ENCODE results near the gene TUFM. TPM values are rescaled to one million over a fixed set of nuclear protein-coding genes. Genes with fewer than 3 reads are reported as not detected.
"Not testable (repeated sequence)": the region's sequence is repeated elsewhere in the genome, so short reads cannot be mapped to it uniquely, and the experiment has no call there.

The TUFM gene
- total and polyA plus RNA-seq, 11 donors: 179 to 384 (median 226) TPM

DNA sequence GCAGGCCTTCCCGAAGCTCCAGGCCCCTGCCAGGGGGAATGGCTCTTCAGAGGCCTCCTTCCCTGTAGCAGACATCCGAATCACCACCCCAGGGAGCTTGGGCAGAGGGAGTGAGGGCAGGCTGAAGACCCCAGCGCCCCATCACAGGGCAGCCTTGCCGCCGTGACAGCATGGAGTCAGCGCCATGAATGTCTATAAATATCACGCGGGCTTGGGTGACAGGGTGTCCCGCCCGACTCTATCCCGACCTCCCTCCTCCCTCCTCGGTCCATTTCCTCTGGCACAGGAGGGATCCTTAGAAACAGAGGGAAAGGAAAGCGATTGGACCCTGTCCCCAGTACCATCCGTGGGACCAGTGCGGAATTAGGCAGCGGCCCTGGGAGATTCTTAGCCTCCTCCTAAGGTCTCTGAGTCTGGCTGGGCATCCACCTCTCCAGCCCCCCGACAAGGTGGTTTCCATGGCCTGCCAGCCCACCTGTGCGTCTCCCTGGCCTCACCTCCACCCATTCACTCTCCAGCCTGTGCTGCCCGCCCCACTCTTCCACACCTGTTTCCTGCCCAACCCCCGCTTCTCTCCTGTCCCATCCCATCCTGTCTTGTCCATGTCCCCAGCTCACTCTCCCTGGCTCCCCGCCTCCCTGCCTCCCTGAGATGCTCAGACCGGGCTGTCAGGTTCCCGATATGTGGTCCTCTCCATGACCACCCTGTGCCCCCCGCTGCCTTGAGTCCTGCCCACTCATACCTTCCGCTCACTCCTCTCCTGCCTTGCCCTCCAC lies 37.3 kb upstream of the TUFM start:
- Histone ChIP-seq H3K9me3 (no peaks in the 10 kb centered on the region), H3K4me3 (no peak overlapping the region), H3K27ac (no peak overlapping the region), H3K27me3 (peaks cover 0 to 10% (median 0%) of the 10 kb centered on the region in 9 donors), H3K36me3 (no peaks in the 10 kb centered on the region), H3K4me1 (peaks cover 4 to 16% (median 11%) of the 10 kb centered on the region in 12 donors)
- intact Hi-C loops (cut with DNase I): loop anchor here in 2 of 10 donors (5.0 kb wide), 2 partner anchors 39 to 59 kb away; no protein-coding TSS in a partner anchor
- WGBS, 4 donors: 56 to 70% (median 58%) methylated on average over 19 to 25 of the region's 25 CpGs
- DNase-seq: no peak
- no peak for ATAC-seq
- no peak for TF ChIP-seq POLR2A (IDR thresholded peaks at IDR 0.05)
- TF ChIP-seq, protein P1, sequence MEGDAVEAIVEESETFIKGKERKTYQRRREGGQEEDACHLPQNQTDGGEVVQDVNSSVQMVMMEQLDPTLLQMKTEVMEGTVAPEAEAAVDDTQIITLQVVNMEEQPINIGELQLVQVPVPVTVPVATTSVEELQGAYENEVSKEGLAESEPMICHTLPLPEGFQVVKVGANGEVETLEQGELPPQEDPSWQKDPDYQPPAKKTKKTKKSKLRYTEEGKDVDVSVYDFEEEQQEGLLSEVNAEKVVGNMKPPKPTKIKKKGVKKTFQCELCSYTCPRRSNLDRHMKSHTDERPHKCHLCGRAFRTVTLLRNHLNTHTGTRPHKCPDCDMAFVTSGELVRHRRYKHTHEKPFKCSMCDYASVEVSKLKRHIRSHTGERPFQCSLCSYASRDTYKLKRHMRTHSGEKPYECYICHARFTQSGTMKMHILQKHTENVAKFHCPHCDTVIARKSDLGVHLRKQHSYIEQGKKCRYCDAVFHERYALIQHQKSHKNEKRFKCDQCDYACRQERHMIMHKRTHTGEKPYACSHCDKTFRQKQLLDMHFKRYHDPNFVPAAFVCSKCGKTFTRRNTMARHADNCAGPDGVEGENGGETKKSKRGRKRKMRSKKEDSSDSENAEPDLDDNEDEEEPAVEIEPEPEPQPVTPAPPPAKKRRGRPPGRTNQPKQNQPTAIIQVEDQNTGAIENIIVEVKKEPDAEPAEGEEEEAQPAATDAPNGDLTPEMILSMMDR (IDR thresholded peaks at IDR 0.05): no peak

DNA sequence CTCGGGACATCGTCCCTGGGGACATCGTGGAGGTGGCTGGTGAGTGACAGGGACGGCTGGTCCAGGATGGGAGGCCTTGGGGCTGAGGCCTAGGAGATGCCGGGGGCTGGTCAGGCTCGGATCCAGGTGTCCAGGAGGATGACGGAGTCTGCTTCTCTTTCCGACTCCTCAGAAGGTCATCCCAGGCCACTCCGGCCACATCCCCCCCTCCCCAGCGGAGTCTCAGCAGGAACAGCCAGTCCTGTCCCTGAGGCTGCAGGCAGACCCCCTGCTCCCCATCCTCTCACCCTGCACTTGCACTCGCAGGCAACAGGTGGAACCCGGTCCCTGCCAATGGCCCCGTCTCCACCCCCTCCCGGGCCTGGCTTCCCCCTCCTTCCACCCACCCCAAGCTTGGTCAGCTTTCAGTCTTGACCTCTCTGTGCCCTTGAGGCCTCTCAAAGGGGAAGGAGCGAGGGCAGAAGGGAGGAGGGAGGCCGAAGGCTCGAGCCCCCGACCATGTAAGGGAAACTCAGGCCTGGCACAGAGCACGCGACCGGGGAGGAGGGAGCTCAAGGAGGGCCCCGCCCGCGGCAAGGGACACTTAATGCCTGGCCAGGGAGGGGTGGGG lies 36.5 kb upstream of the TUFM start:
- ATAC-seq: no peak
- 46 to 54% (median 50%) methylated on average over 9 to 24 of the region's 24 CpGs for WGBS, 4 donors
- intact Hi-C loops (cut with DNase I): loop anchor here in 2 of 10 donors (5.0 kb wide), 2 partner anchors 40 to 60 kb away; no protein-coding TSS in a partner anchor
- peaks cover 4 to 16% (median 11%) of the 10 kb centered on the region in 12 donors for H3K4me1 ChIP-seq
- no peak overlapping the region for H3K4me3 ChIP-seq
- H3K27me3 ChIP-seq: peaks cover 0 to 10% (median 0%) of the 10 kb centered on the region in 9 donors
- TF ChIP-seq, protein P1 (IDR thresholded peaks at IDR 0.05): no peak
- no peak for TF ChIP-seq POLR2A (IDR thresholded peaks at IDR 0.05)
- H3K27ac ChIP-seq: no peak overlapping the region
- no peaks in the 10 kb centered on the region for H3K9me3 ChIP-seq
- no peak for DNase-seq
- no peaks in the 10 kb centered on the region for H3K36me3 ChIP-seq

DNA sequence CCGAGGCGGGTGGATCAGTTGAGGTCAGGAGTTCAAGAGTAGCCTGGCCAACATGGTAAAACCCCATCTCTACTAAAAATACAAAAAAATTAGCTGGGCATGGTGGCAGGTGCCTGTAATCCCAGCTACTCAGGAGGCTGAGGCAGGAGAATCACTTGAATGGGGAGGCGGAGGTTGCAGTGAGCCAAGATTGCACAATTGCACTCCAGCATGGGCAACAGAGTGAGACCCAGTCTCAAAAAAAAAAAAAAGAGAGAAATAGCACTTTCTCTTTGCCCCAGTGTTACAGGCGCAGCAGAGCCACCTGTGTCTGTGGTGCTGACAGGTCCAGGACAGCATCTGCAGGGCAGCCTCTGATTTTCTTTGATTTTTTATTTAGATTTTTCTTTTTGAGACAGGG lies 35.4 kb upstream of the TUFM start:
- ATAC-seq, H3K36me3 ChIP-seq, H3K9me3 ChIP-seq, H3K27ac ChIP-seq, H3K4me3 ChIP-seq, DNase-seq: not testable (repeated sequence)
- intact Hi-C loops (cut with DNase I): loop anchor here in 2 of 10 donors (5.0 kb wide), 2 partner anchors 41 to 61 kb away; no protein-coding TSS in a partner anchor
- peaks cover 4 to 16% (median 11%) of the 10 kb centered on the region in 12 donors for H3K4me1 ChIP-seq
- WGBS, 4 donors: 75 to 91% (median 84%) methylated on average over 4 of the region's 4 CpGs
- peaks cover 0 to 10% (median 0%) of the 10 kb centered on the region in 9 donors for H3K27me3 ChIP-seq

DNA sequence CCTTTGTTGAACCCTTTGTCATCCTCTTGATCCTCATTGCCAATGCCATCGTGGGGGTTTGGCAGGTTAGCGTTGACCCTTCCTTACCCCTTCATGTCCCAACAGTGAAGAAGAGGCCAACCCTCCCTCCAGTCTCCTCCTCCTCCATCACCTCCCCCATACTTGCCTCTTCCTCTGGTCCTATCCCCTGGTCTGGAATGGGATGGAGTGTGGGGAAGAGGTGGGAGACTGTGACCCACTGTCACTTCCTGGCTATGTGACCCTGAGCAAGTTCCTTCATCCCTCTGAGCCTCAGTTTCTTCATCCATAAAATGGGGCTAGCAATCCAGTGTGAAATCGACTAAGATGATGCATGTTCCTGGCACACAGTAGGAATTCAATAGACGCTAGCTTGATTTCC lies 34.8 kb upstream of the TUFM start:
- Histone ChIP-seq H3K27me3 (peaks cover 0 to 10% (median 0%) of the 10 kb centered on the region in 9 donors), H3K4me1 (peaks cover 4 to 16% (median 11%) of the 10 kb centered on the region in 12 donors), H3K4me3 (no peak overlapping the region), H3K36me3 (peaks cover 0 to 2% (median 0%) of the 10 kb centered on the region in 9 donors), H3K27ac (no peak overlapping the region), H3K9me3 (no peaks in the 10 kb centered on the region)
- intact Hi-C loops (cut with DNase I): loop anchor here in 2 of 10 donors (5.0 kb wide), 2 partner anchors 41 to 61 kb away; no protein-coding TSS in a partner anchor
- 68 to 77% (median 70%) methylated on average over 4 of the region's 4 CpGs for WGBS, 4 donors
- ATAC-seq (no peak), DNase-seq (no peak)
- TF ChIP-seq, protein P1 (IDR thresholded peaks at IDR 0.05): no peak
- no peak for TF ChIP-seq POLR2A (IDR thresholded peaks at IDR 0.05)
